ENCODE measurements around the gene FAM131A. TPM values are rescaled to one million over a fixed set of nuclear protein-coding genes. Genes with fewer than 3 reads are reported as not detected.

FAM131A gene
- total and polyA plus RNA-seq, 9 of the 15 experiments (the other 6 are each of a cell fraction or from before 2014, with no cell fraction given) = 0.48 to 11.1 (median 4.3) TPM

- no peak for TF ChIP-seq CEBPZ (IDR thresholded peaks at IDR 0.05; ENCODE audit: borderline replicate concordance, low read depth, low read length)
- 0 out of 4 replicates have a peak, but pooled peaks of 1 of the 2 experiments have one; percentile 35 for TF ChIP-seq HDAC1 (IDR thresholded peaks at IDR 0.05)
- no peak for TF ChIP-seq STAT5A (IDR thresholded peaks at IDR 0.05; ENCODE audit: borderline replicate concordance, low read length)
- TF ChIP-seq ZBTB17 (CRISPR knock-in tag; IDR thresholded peaks at IDR 0.05) = no peak
- 0 out of 2 replicates have a peak, but pooled peaks have one; percentile 6 for TF ChIP-seq ETV1 (tag; conservative IDR thresholded peaks at IDR 0.05; ENCODE audit: low read depth)
- TF ChIP-seq ZNF561 (CRISPR knock-in tag; conservative IDR thresholded peaks at IDR 0.05) = no peak
- TF ChIP-seq E2F1 (CRISPR knock-in tag; IDR thresholded peaks at IDR 0.05) = no peak
- TF ChIP-seq ZSCAN32 (CRISPR knock-in tag; IDR thresholded peaks at IDR 0.05) = no peak
- no peak for TF ChIP-seq MTA2 (IDR thresholded peaks at IDR 0.05; ENCODE audit: low read depth)
- no peak for TF ChIP-seq SIRT6 (IDR thresholded peaks at IDR 0.05; ENCODE audit: low read depth, low read length)
- TF ChIP-seq ZNF431 (CRISPR knock-in tag; IDR thresholded peaks at IDR 0.05) = no peak
- peak; percentile 59 for TF ChIP-seq ZNF263 (CRISPR knock-in tag; IDR thresholded peaks at IDR 0.05; ENCODE audit: borderline replicate concordance)
- peak; percentile 59 for TF ChIP-seq RBFOX2 (IDR thresholded peaks at IDR 0.05; ENCODE audit: low read depth, low read length)
- TF ChIP-seq HSF4 (CRISPR knock-in tag; IDR thresholded peaks at IDR 0.05; ENCODE audit: borderline replicate concordance) = no peak
- no peak for TF ChIP-seq RBM39 (optimal IDR thresholded peaks at IDR 0.05; ENCODE audit: low read depth, low read length)
- no peak for TF ChIP-seq RBBP5 (IDR thresholded peaks at IDR 0.05; ENCODE audit: borderline replicate concordance, insufficient read depth, low read length, poor library complexity, severe bottlenecking)
- no peak for TF ChIP-seq ARID3A (IDR thresholded peaks at IDR 0.05; ENCODE audit: borderline replicate concordance, low read depth, low read length)
Measured at GRCh38 chr3:184361932-184362667, 24.7 kb downstream of the FAM131A start (continued).
